HFF-Myc (cell line): ENCODE measurements around the gene ATRAID.

Experiments used
- DNase-seq: peaks from one replicate; pipeline ENCODE4 v3.0.0-alpha.2; 2011; ENCODE audit warnings: low read depth; ENCODE audit errors: extremely low read depth
- H3K4me3 ChIP-seq: replicated peaks from 2 replicates; pipeline ENCODE4 v1.5.1; 2011; ENCODE audit warnings: low read depth, mild to moderate bottlenecking, control low read depth, low read length
- TF ChIP-seq, protein P1 (sequence below): IDR thresholded peaks from 2 replicates; pipeline ENCODE4 v1.5.1; 2012; ENCODE audit warnings: mild to moderate bottlenecking, low read depth, low read length, control low read depth; ENCODE audit errors: missing control alignments

The ATRAID gene

DNA sequence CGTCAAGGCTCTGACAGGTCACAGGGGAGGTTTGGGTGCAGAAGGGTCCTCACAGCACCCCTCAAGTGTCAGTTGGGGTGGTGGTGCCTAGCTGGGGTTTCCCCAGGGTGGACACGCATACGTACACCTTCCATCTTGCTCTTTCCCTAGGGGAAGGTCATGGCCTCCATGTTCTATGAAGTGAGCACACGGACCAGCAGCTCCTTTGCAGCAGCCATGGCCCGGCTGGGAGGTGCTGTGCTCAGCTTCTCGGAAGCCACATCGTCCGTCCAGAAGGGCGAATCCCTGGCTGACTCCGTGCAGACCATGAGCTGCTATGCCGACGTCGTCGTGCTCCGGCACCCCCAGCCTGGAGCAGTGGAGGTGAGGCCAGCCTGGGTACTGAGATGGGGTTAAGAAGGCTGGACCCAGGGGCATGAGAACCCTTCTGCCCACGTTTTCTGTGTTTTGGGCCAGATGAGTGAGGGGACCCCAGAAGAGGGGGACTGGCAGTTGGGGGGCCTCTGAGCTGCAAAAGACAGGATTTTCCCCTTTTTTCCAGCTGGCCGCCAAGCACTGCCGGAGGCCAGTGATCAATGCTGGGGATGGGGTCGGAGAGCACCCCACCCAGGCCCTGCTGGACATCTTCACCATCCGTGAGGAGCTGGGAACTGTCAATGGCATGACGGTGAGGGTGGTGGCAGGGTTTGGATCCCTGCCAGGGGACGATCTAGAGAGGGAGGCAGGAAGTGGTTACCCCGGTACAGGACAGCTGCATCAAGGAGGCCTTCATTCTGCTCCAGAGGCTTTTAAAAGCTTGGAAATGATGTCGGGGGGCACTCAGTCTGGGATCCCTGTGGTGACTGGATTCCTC is 30.1 kb downstream of the ATRAID start:
- no peak for DNase-seq
- no peak overlapping the region for H3K4me3 ChIP-seq
- TF ChIP-seq, protein P1, sequence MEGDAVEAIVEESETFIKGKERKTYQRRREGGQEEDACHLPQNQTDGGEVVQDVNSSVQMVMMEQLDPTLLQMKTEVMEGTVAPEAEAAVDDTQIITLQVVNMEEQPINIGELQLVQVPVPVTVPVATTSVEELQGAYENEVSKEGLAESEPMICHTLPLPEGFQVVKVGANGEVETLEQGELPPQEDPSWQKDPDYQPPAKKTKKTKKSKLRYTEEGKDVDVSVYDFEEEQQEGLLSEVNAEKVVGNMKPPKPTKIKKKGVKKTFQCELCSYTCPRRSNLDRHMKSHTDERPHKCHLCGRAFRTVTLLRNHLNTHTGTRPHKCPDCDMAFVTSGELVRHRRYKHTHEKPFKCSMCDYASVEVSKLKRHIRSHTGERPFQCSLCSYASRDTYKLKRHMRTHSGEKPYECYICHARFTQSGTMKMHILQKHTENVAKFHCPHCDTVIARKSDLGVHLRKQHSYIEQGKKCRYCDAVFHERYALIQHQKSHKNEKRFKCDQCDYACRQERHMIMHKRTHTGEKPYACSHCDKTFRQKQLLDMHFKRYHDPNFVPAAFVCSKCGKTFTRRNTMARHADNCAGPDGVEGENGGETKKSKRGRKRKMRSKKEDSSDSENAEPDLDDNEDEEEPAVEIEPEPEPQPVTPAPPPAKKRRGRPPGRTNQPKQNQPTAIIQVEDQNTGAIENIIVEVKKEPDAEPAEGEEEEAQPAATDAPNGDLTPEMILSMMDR = no peak

DNA sequence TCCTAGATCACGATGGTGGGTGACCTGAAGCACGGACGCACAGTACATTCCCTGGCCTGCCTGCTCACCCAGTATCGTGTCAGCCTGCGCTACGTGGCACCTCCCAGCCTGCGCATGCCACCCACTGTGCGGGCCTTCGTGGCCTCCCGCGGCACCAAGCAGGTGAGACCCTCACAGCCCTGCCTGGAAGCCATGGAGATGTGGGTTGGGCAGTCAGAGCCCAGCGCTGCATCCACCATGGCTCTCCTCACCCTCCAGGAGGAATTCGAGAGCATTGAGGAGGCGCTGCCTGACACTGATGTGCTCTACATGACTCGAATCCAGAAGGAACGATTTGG is 30.7 kb downstream of the ATRAID start:
- no peak overlapping the region for H3K4me3 ChIP-seq
- DNase-seq = no peak
- TF ChIP-seq, protein P1 = no peak

DNA sequence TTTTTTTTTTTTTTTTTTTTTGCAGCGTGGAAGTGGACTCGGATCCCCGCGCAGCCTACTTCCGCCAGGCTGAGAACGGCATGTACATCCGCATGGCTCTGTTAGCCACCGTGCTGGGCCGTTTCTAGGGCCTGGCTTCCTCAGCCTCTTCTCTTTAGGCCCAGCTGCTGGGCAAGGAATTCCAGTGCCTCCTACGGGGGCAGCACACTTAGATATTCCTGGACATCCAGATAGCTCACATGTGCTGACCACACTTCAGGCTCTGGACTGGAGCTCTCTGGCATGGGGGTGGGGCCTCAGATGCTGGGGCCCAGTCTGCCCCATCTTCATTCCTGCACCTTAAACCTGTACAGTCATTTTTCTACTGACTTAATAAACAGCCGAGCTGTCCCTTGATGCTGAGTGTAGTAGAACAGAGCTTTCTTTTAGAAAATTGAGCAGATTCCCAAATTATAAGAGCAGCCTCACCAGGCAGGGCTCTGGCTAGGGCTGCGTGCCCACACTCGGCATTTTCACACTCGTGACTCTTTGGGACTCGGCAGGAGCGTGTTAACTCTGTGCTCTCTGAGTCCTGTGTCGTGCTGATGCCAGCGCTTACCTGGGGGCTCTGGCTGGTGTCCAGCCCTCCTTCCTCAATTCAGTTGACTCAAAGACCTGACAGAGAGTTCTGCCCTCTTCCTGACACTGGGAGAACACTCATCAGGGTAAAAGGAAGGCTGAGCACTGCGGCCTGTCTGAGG is 31.7 kb downstream of the ATRAID start:
- no peak overlapping the region for H3K4me3 ChIP-seq
- TF ChIP-seq, protein P1 = no peak
- DNase-seq = no peak

DNA sequence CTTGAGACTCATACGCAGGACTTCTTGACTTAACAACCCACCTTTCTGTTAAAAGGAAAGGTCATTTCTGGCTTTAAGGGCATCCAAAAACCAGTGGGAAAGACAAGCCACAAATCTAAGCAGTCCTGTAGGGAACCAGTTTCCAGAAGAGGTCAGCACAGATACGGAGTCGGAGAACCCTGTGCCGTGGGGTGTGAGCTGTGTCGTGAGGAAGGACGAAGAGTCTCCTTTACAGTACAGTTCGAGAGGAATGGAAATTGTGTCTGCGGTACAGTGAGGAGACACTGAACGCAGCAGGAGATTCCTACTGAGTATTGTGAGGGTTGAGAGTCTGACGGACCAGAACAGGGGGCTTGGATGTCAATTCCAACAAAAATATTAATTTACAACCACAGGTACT is 33.3 kb downstream of the ATRAID start:
- H3K4me3 ChIP-seq = no peak overlapping the region
- TF ChIP-seq, protein P1 = no peak
- no peak for DNase-seq

DNA sequence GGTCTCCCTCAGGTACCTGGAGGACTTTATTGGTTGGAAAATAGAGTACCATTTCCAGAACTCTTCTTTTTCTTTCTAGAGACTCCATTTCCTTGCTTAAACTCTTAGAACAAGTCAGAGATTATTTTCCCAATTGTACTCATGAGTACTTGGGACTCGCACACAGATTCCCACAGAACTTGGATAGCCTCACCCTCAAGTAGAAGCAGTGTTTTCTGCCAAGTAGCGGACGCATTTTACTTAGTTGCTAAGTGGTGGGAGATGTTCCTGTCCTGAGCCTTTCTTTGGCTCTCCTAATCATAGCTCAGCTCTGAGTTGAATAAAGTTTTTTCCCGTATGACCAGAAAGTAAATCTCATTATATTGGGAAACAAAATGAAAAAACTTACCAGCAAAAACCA is 33.8 kb downstream of the ATRAID start:
- TF ChIP-seq, protein P1 = no peak
- no peak for DNase-seq

DNA sequence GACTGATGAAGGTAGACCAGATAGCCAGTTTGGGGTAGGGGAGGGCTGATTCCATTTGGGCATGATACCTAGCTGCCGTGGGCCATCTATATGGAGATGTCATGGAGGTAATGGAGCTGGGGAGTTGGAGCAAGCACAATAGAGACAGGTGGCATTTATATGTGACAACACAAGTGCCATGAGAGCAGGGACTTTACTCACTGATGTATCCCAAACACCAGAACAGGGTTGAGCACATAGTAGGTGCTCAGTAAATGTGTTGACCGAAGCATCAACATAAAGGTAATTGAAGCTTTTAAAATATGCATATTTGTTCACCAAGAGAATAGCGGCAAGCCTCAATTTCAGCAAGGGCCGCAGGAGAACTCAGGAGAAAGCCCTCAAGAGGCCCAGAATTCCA is 36.1 kb downstream of the ATRAID start:
- H3K4me3 ChIP-seq = no peak overlapping the region
- DNase-seq = no peak
- TF ChIP-seq, protein P1 = no peak

More for the DNA sequence above, 33.8 kb downstream of the ATRAID start:
- no peak overlapping the region for H3K4me3 ChIP-seq
